Measurements from ENCODE around the gene MAST2. TPM values are rescaled to one million over a fixed set of nuclear protein-coding genes. Genes with fewer than 3 reads are reported as not detected.
"Not testable (repeated sequence)": the region's sequence is repeated elsewhere in the genome, so short reads cannot be mapped to it uniquely, and the experiment has no call there.

MAST2 gene
- total RNA-seq, 4 donors from 2014 or later: 6.6 to 22.6 (median 13.9) TPM

GRCh38 chr1:45928486-45929205 lies 125.2 kb downstream of the MAST2 start:
- intact Hi-C loops (cut with DNase I; ENCODE audit: low total_unique reads): no loop called here
- no peak for DNase-seq (ENCODE audit: low spot score in 2 of 2)
- TF ChIP-seq, protein P1, sequence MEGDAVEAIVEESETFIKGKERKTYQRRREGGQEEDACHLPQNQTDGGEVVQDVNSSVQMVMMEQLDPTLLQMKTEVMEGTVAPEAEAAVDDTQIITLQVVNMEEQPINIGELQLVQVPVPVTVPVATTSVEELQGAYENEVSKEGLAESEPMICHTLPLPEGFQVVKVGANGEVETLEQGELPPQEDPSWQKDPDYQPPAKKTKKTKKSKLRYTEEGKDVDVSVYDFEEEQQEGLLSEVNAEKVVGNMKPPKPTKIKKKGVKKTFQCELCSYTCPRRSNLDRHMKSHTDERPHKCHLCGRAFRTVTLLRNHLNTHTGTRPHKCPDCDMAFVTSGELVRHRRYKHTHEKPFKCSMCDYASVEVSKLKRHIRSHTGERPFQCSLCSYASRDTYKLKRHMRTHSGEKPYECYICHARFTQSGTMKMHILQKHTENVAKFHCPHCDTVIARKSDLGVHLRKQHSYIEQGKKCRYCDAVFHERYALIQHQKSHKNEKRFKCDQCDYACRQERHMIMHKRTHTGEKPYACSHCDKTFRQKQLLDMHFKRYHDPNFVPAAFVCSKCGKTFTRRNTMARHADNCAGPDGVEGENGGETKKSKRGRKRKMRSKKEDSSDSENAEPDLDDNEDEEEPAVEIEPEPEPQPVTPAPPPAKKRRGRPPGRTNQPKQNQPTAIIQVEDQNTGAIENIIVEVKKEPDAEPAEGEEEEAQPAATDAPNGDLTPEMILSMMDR (IDR thresholded peaks at IDR 0.05): no peak
- no peak for TF ChIP-seq POLR2A (IDR thresholded peaks at IDR 0.05)
- H3K4me3 ChIP-seq (ENCODE audit: low read depth, poor library complexity, severe bottlenecking): no peak overlapping the region
- 90 to 91% methylated on average over 3 of the region's 3 CpGs for WGBS, 2 donors

DNA sequence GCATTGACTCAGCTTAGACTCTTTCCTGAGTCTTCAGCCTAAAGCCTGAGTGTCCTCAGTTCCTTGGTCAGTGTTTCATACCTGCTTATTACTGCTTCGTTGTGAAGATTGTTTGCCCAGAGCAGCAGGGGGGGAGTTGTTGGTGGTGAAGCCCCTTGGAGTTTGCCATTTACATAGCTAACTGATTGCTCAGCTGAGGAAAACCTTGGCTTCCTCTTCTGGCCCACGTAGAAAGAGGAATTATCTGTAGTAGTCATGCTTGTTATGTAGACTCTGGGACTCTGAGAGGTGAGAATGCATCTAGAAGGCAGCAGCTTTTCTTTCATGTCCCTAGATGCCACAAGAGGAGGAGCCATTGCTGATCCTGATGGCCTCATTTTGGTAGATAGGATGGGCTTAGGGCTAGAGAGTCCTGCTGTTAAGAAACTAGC lies 125.9 kb downstream of the MAST2 start:
- intact Hi-C loops (cut with DNase I; ENCODE audit: low total_unique reads): no loop called here
- TF ChIP-seq, protein P1 (IDR thresholded peaks at IDR 0.05): no peak
- TF ChIP-seq POLR2A (IDR thresholded peaks at IDR 0.05): no peak
- WGBS, 2 donors: 38 to 39% methylated on average over 2 of the region's 2 CpGs
- no peak overlapping the region for H3K4me3 ChIP-seq (ENCODE audit: low read depth, poor library complexity, severe bottlenecking)
- DNase-seq (ENCODE audit: low spot score in 2 of 2): no peak

- TF ChIP-seq, protein P1 (IDR thresholded peaks at IDR 0.05): no peak
- no peak for TF ChIP-seq POLR2A (IDR thresholded peaks at IDR 0.05)
- DNase-seq (ENCODE audit: low spot score in 2 of 2): no peak
- intact Hi-C loops (cut with DNase I; ENCODE audit: low total_unique reads): no loop called here
- WGBS, 2 donors: 88 to 90% methylated on average over 7 of the region's 7 CpGs
- no peak overlapping the region for H3K4me3 ChIP-seq (ENCODE audit: low read depth, poor library complexity, severe bottlenecking)
These were observed 127.1 kb downstream of the MAST2 start for GRCh38 chr1:45930258-45931150.

GRCh38 chr1:45932205-45932604 lies 128.8 kb downstream of the MAST2 start:
- DNase-seq (ENCODE audit: low spot score in 2 of 2); H3K4me3 ChIP-seq (ENCODE audit: low read depth, poor library complexity, severe bottlenecking); intact Hi-C loops (cut with DNase I; ENCODE audit: low total_unique reads): not testable (repeated sequence)
- 89 to 95% methylated on average over 6 of the region's 6 CpGs for WGBS, 2 donors

GRCh38 chr1:45934947-45935346 lies 131.5 kb downstream of the MAST2 start:
- 71 to 81% methylated on average over 3 of the region's 3 CpGs for WGBS, 2 donors
- TF ChIP-seq, protein P1 (IDR thresholded peaks at IDR 0.05): no peak
- no peak for TF ChIP-seq POLR2A (IDR thresholded peaks at IDR 0.05)
- intact Hi-C loops (cut with DNase I; ENCODE audit: low total_unique reads): no loop called here
- no peak for DNase-seq (ENCODE audit: low spot score in 2 of 2)
- H3K4me3 ChIP-seq (ENCODE audit: low read depth, poor library complexity, severe bottlenecking): no peak overlapping the region

- DNase-seq (ENCODE audit: low spot score in 2 of 2): no peak
- H3K4me3 ChIP-seq (ENCODE audit: low read depth, poor library complexity, severe bottlenecking): no peak overlapping the region
- TF ChIP-seq, protein P1 (IDR thresholded peaks at IDR 0.05): no peak
- TF ChIP-seq POLR2A (IDR thresholded peaks at IDR 0.05): no peak
- intact Hi-C loops (cut with DNase I; ENCODE audit: low total_unique reads): no loop called here
These were observed 134.6 kb downstream of the MAST2 start for GRCh38 chr1:45938029-45938428.

Data from lower leg skin (tissue), 4 donors.